SHP77 treated with DMSO at 0.1 percent for 48 hours (cell line): ENCODE measurements around the gene IRF9.

Source experiments
- DNase-seq: peaks from one replicate; lab custom pipeline; 2025; lab: John Stamatoyannopoulos, UW

IRF9 gene

DNA sequence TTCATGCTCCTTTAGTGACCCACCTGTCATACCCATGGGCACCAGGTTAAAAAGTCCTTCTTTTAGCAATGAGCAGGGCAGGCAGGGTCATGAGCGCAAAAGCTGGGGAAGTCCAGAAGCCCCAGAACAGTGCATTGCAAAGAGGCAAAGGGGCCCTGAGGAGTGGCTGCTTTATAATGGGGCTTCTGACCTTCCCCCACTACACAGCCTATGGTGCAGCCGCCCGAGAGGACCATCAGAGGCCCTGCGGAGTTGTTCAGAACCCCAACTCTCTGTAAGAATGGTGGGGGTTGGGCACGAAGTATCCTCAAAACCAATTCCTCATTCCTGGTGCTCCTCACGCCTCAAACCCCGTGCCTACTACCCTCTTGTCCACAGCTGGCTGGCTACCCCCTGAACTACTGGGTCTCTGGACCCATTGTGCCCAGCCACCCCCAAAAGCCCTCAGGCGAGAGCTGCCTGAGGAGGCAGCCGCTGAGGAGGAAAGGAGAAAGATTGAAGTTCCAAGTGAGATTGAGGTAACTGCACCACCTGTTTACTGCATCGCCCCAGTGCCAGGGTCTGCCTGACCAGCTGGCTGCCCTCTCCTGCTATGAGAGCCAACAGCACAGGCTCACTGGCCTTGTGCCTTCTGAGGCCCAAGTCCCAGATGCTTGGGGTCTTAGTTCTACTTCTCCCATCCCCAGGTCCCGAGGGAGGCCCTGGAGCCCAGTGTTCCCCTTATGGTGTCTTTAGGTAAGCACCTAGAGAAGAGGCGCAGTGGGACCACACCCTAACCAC lies 17.5 kb downstream of the IRF9 start:
- DNase-seq, result no peak

DNA sequence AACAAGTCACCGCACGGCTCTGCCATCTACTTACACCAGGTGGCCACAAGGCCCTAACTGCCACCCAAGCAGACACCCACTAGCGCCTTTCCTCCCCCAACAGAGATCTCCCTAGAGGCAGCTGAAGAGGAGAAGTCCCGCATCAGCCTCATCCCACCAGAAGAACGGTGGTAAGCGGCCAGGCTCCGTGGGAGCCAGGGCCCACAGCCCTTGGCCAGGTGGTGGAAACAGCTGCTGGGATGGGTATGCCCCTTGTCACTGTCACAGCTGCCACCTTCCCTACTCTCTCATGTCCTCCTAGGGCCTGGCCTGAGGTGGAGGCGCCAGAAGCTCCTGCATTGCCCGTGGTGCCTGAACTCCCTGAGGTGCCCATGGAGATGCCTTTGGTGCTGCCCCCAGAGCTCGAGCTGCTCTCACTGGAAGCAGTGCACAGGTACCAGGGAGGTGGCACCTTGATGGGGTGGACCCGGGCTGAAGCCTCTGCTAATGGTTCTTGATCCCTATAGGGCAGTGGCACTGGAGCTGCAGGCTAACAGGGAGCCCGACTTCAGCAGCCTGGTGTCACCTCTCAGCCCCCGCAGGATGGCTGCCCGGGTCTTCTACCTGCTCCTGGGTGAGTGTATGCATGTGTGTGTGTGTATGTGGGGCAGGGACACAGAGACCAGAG lies 18.4 kb downstream of the IRF9 start:
- no peak for DNase-seq

DNA sequence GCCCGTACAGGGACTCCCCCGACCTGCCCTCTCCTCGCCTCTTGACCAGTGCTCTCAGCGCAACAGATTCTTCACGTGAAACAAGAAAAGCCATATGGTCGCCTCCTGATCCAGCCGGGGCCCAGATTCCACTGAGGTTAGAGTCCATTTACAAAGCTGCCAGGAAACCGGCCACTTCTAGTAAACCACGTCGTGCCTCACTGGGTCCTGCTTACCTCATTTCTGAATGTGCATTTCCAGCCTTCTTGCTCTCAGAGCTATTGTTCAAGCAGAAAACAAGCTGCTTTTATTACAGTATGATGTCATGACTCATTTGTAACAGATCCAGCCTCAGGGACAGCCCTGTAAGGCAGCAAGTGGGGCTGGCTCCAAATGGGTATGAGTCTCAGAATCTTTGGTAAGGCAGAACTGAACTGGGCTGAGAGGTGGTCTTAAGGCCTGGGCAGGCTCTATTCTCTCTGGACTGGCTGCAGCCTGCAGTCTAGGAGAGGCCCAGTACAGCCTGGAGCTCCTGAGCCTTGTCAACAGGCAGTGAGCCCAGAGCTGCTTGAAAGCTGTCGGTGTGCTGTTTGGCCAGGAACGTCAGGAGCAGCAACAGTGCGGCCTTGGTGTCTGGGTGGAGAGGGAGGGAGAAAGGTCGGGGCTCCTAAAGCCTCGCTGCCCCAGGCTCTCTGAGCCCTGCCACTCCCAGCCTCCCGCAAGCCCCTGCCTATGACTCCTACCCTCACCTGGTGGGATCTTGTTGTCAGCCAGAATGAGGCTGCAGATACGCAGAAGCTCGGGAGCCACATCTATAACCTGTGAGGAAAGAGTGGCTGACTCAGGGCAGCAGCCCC lies 19.1 kb downstream of the IRF9 start:
- no peak for DNase-seq

DNA sequence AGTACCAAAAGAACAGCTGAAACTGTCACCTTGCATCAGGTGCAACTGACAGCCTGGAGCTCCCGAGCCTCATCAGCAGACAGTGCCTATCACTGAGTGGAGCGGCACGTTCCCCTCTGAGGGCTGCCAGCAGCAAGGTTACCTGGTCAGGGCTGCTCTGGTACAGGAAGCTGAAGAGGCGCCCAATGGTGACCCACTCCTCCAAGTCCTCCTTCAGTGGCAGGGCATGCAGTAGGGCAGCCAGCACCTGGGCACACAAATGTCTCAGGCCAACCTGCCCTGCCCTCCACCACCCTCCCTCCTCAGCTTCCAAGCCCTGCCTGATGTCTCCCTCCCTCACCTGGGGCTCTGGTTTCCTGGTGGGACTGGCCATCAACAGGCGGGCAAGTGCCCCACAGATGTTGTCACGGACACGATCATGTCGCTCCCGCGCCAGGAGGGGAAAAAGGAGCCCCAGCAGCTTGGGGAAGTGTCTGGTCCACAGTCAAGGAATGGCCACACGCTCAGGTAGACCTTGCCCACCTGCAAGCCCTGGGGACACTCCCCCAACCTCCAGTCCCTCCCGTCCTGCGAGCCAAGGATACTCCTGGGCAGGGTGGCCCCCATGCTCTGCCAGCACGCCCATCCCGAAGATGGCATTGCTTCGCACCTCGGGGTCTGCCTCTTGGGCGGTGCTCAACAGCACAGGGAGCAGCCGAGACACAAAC lies 20.5 kb downstream of the IRF9 start:
- DNase-seq, result no peak

DNA sequence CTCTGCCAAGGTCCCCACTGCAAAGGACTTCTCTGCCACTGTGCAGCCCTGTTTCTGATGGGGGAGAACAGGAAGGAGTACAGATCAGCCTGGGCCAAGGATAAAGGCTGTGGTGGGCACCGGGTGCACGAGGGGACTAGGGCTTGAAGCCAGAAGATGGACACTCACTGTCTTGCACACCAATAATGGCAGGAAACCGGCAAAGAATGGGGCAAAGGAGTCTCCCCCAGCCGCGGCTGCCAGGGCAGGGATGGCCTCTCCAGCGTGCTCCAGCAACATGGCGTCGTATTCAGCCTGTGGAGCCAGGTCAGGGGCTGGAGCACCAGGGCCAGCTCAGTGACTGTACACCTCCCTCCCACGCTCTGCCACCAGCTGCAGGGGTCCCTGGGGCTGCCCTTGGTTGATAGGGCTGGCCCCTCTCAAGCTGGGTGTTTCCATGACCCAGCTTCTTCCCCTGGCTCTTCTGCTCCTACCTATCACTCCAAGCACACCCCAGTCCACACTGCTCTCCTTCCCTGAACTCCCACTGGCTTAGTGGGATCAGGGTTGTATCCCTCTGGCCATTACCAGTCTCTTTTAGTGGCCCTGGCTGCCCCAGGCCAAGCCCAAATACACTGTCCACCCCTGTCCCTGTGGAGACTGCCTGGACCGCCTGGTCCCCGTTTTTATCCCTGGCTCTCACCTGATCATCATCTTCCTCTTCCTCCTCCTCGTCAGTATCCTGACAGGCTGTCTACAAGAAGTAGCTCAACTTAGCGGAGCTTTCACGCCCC lies 21.2 kb downstream of the IRF9 start:
- DNase-seq, result no peak

DNA sequence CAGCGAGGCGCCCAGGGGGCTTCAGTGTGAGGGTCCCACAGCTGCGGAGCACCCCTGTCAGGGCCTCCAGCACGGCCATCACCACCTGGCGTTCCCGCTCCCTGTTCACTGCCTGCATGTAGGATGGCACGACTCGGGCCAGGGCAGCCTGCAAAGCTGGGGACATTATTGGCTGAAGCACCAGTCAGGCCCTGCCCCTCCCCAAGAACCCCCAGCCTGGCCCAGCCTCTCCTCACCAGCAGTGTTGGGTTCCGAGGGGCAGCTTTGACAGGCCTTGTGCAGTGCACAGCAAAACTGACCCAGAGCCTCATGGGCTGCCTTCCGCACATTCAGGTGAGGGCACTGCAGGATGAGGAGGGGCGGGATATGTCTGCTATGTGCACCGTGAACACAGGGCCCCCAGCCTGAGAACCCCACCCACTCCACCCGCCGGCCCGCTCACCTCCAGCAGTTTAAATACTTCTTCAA lies 22.0 kb downstream of the IRF9 start:
- no peak for DNase-seq

DNA sequence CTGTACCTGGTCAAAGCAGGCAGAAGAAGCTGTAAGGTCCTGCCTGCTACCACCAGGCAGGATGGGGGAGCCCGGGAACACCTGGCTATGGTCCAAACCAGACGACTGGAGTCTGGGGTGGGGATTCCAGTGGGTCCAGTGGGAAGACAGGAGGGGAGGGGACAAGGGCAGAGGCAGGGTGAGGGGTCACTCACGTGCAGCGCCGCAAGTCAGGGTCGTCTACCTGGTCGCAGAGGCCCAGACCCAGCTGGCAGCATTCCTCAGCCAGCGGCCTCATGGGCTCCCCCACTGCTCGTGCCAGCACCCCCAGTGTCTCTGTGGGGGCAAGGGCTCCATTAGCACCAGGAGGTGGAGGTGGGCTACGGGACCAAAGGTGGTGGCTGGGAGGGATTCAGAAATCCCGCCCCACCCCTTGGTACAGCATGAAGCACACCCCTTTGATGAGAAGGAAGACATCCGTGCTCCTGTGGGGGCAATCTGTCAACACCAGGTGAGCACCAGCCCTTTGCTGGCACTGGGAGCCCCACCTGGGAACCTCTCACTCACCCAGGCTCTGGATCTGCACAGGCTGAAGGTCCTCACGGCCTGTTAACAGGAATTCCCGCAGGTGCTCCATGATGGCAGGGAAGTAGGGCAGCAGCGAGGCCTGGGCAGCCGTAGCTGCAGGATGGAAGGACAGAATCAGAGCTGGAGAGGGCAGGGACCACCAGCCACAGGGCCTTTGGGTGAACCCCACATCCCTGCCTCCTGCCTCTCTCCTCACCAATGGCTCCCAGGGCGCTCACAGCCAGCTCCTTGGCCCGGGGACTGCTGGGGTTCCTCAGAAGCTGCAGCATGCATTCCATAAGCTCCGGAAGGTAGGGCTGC lies 23.3 kb downstream of the IRF9 start:
- no peak for DNase-seq

DNA sequence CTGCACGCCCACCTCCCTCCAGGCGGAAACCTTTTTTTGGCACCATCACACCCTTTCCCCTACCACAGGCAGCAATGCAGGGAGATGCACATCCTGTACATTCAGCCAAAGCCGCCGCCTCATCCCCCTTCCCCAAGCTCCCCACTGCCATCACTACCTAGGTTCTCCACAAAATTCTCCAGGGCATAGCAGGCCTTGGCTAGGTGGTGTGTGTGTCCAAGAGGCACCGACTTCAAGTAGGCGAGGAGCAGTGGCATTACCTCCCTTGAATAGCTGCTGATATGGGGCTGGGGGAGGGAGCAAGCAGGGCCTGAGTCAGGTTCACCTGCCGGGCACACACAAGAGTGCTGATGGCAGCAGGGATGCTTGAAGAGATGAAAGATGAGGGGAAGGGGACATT lies 24.0 kb downstream of the IRF9 start:
- no peak for DNase-seq

DNA sequence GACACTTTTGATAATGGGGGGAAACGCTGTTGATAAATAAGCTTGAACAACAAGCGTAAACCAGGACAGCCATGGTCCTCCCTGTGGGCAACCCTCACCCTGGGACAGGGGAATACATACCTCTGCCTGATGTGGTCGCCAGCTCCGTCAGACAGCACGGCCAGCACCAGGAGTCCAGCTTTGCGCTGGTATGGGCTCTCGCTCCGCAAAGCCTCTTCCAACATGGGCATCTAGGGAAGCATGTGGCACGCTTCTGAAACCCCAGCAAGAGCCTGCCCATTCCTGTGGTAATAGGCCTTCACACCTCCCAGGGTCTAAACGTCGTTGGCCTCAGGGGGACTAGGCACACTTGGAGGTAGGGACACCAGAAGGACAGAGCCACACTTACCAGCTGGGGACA lies 24.7 kb downstream of the IRF9 start:
- no peak for DNase-seq

DNA sequence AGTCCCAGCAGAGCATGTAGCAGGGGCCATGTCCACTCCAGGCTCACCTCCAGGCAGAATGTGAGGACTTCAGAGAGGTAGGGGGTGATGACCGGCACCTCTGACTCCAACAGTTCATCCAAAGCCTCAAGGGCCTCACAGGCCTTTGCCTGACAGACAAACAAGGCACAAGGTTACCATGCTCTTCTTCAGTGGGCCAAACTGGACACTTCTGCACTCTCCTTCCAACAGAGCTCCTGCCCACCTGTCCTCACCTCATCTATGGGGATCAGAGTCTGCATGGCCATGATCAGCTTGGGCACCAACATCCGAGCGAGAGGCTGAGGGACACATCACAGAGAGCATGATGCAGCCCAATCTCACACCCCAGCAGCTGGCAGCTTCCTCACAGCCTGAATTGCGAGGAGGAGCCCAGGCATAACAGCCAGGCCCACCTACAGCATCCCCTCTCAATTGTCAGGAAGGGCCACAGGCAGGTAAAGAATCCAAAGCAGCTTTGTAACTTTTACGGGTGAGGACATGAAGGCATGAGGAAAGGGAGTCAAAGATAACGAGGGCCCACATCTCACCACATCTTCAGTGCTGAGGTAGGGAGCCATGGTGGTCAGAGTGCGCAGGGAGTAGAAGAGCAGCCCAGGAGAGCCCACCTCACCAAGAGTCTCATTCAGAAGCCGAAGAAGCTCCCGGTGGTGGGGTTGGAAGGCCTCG lies 25.9 kb downstream of the IRF9 start:
- DNase-seq, result no peak

DNA sequence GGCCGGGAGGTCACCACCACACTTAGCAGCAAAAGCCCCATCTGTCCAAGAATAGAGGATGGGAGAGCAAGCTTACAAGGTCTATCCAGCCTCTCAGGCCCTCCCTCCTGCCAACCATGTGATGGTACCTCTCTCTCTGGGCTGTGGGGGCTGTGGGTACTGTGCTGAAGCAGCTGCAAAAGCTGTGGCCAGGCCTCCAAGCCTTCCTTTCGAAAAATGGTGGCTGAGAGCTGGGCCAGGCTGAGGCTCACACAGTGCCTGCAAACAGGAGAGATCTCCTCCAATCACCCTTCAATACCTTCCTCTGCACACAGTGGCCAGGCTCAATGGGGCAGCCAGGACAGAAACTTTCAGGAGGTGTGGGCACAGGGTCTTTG lies 26.5 kb downstream of the IRF9 start:
- no peak for DNase-seq

DNA sequence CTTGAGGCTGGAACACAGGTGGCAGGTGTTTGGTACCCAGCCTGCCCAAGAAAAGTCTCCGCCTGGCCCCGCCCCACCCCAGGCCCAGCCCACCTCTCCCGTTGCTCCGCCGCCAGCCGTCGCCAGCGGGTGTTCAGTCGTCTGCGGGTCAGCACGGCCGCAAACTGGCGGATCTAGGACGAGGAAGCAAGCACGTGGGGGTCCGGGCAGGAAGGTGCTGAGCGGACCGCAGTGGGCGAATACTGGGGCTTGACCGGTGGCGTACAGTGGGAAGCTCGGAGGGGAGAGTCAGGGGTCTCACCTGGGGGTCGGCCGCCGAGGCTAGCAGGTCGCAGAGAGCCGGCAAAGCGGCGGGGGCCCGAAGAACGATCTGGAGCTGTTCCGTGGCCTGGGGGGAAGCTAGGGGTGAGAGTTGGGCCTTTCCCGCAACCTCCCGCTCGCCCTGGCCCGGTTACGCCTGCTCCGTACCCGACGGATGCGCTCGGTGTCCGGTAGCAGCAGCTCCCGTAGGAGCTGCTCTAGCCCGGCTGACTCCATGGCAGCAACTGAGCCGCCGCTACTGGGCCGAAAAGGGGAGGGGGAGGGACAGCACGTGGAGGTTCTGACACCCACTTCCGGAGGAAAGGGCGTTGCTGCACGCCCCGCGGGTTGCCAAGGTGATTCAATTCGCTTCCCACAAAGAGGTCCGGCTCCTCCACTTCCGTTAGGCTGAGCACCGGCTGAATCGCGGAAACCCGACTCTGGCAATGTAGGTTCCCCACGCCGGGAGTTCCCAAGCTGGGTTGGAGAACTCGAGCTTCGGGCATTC lies 27.4 kb downstream of the IRF9 start, which contains the start of gene IPO4:
IPO4 (minus strand) TSS at position 566 of the 808 bp plus-strand sequence; CDS start at position 537, 29 bp downstream.
- peak; percentile 95 for DNase-seq

DNA sequence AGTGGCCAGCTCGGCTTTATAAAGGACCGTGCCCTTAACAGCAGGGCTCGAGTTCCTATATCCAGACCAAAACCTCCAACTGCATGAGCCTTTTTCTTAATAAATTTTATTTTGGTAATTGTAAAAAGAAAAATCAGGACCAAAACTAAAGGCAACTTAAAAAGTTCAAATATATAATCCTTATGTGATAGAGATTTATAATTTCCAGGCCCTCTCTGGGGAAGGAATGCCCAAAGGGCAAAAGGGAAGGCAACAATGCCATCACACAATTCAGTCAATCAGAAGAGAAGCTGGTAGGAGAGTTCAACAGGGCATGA lies 28.0 kb downstream of the IRF9 start:
- DNase-seq, result no peak

DNA sequence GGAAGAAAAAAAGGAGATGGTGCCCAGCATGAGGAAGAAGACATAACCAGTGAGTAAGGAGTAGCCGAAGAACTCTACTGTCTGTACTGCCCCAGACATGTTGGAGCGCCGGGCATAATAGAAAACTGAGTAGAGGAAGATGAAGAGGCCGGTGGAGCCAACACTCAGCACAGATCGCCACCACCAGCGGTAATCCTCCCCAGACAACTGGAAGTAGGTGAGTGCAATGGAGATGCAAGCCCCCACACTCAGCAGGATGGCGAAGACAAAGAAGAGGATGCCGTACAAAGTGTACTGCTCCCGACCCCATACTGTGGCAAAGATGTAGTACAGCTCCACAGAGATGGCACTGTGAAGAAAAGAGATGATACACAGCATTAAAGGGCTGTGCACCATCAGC lies 28.4 kb downstream of the IRF9 start:
- DNase-seq, result no peak

DNA sequence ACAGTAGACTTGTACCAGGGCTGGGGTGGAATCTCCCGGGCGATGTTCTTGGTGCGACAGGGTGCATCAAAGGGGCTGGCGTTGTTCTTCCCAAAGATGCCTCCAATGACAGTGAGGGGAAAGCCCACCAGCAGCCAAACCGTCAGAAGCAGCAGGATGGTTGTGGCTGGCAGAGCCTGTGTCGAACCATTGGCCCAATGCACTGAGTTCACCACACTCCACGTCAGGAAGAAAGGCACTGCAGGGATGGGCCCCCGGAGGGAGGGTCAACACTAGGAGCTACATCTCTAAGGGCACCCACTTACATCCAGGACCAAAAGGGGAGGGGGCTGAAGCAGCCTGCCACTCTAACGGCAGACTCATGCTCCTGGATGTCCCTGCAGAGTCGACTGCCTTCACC lies 29.4 kb downstream of the IRF9 start:
- DNase-seq, result no peak

DNA sequence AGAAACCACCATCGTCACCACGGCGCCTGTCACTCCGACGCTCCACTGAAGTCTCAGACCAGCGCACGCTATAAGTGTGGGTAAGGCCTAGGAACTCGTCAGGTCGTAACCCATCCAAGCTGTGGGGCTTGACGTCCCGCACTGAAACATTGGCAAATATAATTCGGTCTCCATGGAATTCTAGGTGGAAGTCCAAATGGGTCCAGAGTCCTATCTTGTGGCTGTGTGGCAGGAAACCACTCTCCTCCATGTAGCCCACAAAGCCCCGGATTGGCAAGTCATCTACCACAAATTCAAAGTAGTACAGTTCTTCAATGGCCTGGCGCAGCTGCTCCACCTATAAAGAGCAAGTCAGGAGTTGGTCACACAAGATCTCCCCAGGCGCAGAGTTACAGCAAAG lies 31.9 kb downstream of the IRF9 start:
- no peak for DNase-seq

DNA sequence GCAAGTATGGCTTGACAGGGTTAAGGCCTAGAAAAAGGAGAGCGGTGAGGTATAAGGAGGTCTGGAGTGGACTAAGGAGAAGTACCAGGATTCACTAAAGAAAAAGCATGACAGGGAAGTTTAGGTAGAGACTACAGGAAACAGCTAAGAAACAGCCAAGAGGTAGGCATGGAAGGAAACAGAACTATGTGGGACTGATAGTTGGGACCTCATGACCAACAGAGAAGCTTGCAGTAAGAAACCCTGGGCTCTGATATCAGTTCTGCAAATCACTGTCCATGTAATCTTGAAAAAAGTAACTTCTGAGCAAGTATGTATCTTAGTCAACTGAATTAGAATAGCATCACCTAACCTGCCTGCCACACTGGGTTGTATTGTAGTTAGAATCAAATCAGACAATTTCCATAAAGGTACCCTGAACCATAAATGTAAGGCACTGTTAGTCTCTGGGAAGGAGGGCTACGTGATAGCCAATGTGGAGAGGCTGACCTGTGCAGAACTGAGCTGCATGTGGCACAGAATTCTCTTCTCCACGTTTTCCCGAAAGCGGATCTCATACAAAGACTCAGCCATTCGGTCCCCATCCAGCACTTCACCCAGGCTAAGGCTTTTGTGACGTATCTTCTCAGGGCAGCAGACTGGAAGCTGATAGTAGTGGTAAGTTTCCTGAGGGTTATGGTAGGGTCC lies 33.3 kb downstream of the IRF9 start:
- no peak for DNase-seq

DNA sequence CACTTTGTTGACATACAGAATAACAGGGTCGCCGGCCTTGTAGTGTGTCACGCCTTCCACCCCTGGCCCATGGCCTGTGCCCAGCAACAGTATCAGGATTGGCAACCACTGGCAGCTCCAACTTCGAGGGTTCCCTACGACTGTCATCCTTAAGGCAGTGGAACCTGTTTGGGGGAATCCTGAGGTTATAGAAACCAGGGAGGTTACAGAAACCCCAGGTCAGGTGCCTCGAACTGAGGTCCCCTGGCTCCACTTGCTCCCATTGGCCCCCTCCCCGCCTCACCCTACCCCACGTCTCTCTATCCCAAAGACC lies 33.8 kb downstream of the IRF9 start:
- no peak for DNase-seq
